GM18873 (cell line): ENCODE measurements around the gene PEAK1.

Experiments used
- ATAC-seq: cut with Tn5 transposase; IDR thresholded peaks from one replicate; pipeline ENCODE4 v1.9.1; 2021; ENCODE audit warnings: mild to moderate bottlenecking, moderate library complexity, moderate number of reproducible peaks; ENCODE audit not compliant: unreplicated experiment, low FRiP score

Gene PEAK1

GRCh38 chr15:77371850-77372563, 47.9 kb downstream of the PEAK1 start:
- no peak for ATAC-seq

GRCh38 chr15:77370580-77370979, 49.3 kb downstream of the PEAK1 start:
- no peak for ATAC-seq

- no peak for ATAC-seq
These were observed 50.7 kb downstream of the PEAK1 start for GRCh38 chr15:77369168-77369567.

GRCh38 chr15:77367631-77368030, 52.3 kb downstream of the PEAK1 start:
- ATAC-seq = no peak

- no peak for ATAC-seq
These were observed 58.4 kb downstream of the PEAK1 start for GRCh38 chr15:77361456-77361855.

- ATAC-seq = no peak
These were observed 61.2 kb downstream of the PEAK1 start for GRCh38 chr15:77358545-77359240.

- ATAC-seq = no peak
These were observed 63.6 kb downstream of the PEAK1 start for GRCh38 chr15:77356305-77356704.

- ATAC-seq = no peak
These were observed 64.6 kb downstream of the PEAK1 start for GRCh38 chr15:77355321-77355720.

- ATAC-seq = no peak
These were observed 65.8 kb downstream of the PEAK1 start for GRCh38 chr15:77354063-77354462.

- ATAC-seq = no peak
These were observed 67.0 kb downstream of the PEAK1 start for GRCh38 chr15:77352887-77353286.

GRCh38 chr15:77350792-77351191, 69.1 kb downstream of the PEAK1 start:
- no peak for ATAC-seq

GRCh38 chr15:77349666-77350065, 70.2 kb downstream of the PEAK1 start:
- ATAC-seq = no peak

GRCh38 chr15:77348511-77348910, 71.4 kb downstream of the PEAK1 start:
- ATAC-seq = no peak

- no peak for ATAC-seq
These were observed 72.7 kb downstream of the PEAK1 start for GRCh38 chr15:77347197-77347596.

GRCh38 chr15:77346245-77347036, 73.5 kb downstream of the PEAK1 start:
- no peak for ATAC-seq

GRCh38 chr15:77342807-77343206, 77.1 kb downstream of the PEAK1 start:
- no peak for ATAC-seq

- ATAC-seq = no peak
These were observed 79.7 kb downstream of the PEAK1 start for GRCh38 chr15:77340245-77340644.

GRCh38 chr15:77336006-77336405, 83.9 kb downstream of the PEAK1 start:
- no peak for ATAC-seq

GRCh38 chr15:77335298-77335697, 84.6 kb downstream of the PEAK1 start:
- ATAC-seq = no peak

- no peak for ATAC-seq
These were observed 86.7 kb downstream of the PEAK1 start for GRCh38 chr15:77333166-77333565.

- ATAC-seq = no peak
These were observed 90.7 kb downstream of the PEAK1 start for GRCh38 chr15:77329202-77329601.
